NCI-H2107 treated with DMSO at 0.1 percent for 48 hours (cell line): ENCODE results near the gene ROR2.

ENCODE experiments used
- DNase-seq: peaks from one replicate; lab custom pipeline; 2025; ENCODE audit not compliant: unreplicated experiment; lab: John Stamatoyannopoulos, UW

Gene ROR2

GRCh38 chr9:91843623-91844148 is 106.3 kb downstream of the ROR2 start:
- DNase-seq: no peak

- DNase-seq: no peak
These were observed 106.9 kb downstream of the ROR2 start for GRCh38 chr9:91843093-91843492.

GRCh38 chr9:91842358-91843049 is 107.5 kb downstream of the ROR2 start:
- no peak for DNase-seq

DNA sequence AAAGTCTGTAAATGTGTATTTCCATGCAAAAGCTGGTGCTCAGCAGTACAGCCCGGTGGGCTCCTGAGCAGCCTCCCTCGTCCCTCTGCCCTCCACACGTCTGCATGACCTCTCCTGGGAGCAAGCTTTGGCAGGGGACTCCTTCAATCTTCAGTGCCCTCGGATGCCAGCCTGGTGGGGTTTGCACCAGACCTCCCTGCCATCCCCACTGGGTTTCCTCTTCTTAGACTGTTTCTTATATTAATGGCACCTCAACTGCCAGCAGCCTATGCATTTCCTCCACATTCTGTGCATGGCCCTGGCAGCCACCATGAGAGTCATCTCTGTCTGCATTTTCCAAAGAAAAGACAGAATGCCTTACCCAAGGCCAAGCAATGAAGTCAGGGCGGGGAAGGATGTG is 108.4 kb downstream of the ROR2 start:
- DNase-seq: no peak

DNA sequence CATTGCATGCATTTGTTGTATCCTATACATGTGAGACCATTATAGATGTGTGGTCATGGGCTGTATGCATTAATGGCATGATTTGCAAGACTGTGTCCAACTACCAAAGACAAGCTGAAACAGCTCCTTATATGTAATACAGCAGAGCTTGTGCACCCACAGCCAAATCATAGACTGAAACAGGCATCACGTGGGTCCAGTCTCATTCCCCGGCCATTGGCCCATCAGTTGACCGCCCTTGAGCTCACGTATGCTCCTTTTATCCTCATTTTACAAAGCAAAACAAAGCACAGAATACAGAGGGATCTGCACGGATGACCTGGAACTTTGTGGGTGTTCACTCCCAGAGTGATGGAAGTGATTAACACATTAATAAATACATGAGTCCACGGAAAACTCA is 109.1 kb downstream of the ROR2 start:
- no peak for DNase-seq

GRCh38 chr9:91840469-91840868 is 109.6 kb downstream of the ROR2 start:
- DNase-seq: no peak

- no peak for DNase-seq
These were observed 110.0 kb downstream of the ROR2 start for GRCh38 chr9:91839926-91840465.

DNA sequence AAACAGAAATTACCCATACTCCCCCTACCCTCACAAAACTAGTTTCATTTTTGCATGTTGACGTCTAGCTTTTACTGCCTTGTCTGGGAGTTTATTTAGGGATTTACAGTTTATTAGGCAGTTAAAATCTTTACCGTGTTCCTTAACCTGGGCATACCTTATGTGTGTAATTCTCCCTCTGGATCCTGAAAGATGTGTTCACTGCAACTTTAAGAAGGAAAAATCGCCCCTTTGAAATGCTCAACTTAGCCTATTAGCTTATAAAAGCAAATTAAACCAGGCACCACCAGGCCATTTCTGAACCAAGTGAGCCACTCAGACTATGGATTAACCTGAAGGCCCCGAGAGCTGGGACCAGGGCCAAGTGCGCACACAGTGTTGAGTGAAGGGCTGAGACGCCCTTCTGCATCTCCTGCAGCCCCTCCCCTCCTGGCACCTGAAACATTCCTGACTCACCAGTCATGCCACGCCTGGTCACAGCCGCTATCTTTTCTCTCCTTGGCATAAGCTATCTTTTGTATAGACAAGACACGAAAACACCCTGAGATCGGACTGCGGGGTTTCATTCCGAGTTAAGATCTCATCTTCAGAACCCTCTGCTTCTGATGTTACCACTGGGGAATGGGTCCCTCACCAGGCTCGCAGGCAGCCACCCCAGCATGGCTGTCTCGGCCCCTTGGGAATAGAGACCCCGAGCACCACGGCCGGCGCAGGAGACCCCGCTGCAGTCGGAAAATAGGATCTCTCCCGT is 111.9 kb downstream of the ROR2 start:
- no peak for DNase-seq

DNA sequence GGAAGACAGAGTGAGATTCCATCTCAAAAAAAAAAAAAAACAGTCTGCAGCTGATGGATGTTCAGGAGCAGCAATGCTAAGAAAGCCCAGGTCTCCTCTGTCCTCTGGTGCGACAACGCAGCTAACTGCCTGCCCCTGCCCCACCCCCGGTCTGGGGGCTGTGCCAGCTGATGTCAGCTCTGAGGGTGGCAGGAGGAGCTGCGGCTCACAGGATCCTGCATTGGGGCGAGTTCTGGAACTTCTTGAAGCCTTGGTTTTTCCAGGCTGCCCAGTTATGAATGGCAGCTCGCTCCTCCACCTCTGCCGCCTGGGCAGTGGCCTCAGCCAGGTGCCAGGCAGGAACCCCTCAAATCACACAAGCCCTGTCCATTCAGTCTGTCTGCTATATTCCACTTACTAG is 113.5 kb downstream of the ROR2 start:
- no peak for DNase-seq

DNA sequence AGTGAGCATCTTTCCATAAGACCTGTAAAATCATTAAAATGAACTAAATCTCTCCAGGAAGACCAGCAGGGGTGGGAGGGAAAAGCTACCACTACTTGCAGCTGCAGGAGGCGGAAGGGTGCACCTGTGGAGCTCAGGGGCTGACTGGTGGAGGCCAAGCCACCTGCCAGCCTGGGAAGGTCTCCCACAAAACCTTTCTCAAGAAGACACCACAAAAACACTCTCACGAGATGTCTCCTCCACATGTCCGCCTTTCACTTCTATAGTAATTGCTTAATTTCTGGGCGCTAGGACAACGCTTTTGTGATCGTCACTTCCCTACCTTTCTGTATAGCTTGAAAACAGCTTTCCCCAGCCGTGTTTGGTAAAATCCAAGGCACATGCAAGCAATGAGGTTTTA is 114.4 kb downstream of the ROR2 start:
- DNase-seq: no peak

- DNase-seq: no peak
These were observed 114.8 kb downstream of the ROR2 start for GRCh38 chr9:91835216-91835615.

DNA sequence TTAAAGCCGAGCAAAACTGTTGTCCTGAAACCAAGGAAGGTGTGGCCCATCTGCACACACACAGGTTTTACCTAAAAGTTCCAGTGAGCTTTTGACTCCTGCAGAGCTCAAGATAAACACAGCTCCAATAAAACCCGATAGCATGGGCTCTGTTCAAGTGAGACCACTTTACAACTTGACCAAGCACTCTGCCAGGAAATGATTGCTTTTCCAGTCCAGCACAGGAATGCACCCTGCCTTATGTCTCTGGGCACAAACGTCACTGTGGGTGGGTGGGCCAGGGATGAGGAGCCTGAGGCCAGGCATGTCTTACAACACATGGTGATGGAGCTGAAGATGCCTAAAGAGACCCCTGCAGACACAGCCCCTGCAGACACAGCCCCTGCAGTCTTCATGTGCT is 115.3 kb downstream of the ROR2 start:
- no peak for DNase-seq

DNA sequence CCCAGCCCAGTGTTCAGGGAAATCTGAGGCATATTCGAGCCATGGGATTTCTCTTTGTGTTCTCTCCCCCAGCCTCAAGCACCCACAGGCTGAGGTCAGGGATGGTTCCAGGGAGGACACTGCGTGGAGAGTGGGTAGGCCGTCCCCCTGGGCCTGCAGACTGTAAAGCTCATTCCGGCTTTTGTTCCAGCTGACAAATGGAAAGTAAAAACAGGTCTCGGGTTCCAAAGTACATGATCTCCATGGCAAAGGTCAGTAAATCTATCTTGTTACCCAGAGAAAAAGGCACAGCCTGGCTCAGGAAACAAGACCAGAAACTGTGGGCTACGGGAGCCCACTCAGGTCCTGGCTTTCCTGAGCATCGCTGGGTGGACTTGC is 116.2 kb downstream of the ROR2 start:
- no peak for DNase-seq

DNA sequence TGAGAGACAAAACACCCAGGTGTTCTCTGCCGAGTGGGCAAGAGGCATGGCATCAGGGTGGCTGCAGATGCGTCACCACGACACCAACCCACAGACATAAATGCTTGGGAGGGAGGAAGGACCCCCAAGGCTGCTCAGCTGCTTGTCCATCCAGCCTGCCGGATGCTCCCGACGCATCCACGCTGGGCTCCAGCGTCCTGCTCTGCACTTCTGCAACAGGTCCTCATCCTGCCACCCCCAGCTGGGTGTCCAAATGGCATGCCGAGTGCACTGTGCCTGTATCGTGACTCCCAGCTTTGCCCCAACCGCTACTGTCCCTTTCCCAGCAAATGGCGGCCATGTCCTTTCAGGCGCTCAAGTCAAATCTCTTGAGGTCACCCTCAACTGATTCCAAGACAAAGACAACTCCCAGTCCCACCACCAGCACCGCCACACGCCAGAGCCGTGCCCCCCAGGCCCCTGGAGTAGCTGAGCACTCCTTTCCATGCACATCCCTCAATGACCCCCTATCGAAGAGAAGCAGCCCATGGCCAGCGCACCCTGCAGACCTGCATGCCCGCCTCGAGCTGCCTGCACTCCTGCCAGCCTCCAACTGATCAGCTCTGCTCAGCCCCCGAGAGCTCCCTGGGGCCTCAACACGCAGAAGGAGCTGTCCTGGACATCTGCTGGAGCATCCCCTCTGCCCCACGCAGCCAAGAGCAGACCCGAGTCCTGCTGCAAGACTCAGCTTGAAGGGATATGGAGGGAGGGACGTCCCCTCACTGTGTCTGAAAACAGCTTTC is 116.7 kb downstream of the ROR2 start:
- no peak for DNase-seq

DNA sequence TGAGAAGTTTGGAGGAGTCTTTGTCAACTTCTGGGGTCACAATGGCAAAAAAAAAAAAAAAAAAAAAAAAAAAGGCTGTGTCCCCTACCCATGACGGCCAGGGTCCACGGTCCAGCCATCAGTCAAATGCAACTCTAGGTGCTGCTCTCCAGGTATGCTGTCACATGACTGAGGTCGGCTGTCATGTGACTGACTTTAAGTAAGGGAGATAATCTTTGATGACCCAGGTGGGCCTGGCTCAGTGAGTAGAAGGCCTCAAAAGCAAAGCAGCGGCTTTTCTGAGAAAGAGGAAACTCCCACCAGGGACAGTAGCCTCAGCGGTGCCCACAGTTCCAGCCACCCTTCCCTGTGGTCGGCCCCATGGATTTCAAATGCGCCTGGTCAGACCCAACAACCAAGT is 117.7 kb downstream of the ROR2 start:
- no peak for DNase-seq

DNA sequence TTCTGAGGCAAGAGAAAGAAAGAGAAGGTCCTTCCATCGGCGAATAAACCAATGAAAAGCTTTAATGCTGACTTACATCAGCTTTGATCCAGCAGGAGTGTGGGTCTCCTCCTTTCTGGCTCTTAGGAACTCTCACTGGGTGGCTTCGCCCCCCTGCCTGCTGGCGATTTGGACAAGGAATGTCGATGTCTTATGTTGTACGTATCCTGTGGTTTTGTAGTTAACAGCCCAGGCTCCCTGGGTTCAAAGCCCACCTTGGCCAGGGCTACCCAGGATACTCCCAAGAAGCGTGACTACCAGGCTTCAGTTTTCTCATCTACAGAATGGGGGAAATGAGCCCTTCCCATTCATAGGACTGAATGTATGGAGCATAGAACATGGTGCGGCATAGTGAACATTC is 124.2 kb downstream of the ROR2 start:
- DNase-seq: no peak

DNA sequence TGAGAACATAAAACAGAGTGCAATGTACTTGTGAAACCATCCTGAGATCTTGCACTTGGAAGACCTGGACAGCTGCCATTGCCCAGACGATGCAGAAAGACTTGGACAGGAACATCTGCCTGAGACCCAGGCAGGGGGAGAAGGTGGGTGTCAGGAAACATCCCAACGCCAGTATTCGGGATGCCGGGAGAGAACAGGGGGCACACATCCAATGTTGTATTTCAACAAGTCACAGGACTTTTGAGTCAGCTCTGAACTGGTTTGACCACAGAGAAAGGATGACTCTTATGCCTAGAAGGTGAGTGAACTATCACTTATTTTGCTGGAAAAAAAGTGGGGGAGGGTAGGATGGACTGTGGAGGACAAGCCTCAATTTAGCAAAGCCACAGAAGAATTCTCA is 124.6 kb downstream of the ROR2 start:
- DNase-seq: no peak

- DNase-seq: no peak
These were observed 125.3 kb downstream of the ROR2 start for GRCh38 chr9:91824601-91825305.

GRCh38 chr9:91824151-91824550 is 125.9 kb downstream of the ROR2 start:
- no peak for DNase-seq

GRCh38 chr9:91820949-91821880 is 128.8 kb downstream of the ROR2 start:
- no peak for DNase-seq
